ENCODE results near the gene ZNF791.

Gene ZNF791

GRCh38 chr19:12681074-12681987 lies 70.6 kb downstream of the ZNF791 start, which contains the start of gene DHPS:
DHPS (minus strand) TSS chr19:12681880; CDS start chr19:12681766, 114 bp downstream.
- H3K27ac Mint-ChIP-seq = peak within 1 kb of the TSS; percentile 97
- H3K36me3 Mint-ChIP-seq = peaks cover 24 to 31% of the 10 kb centered on the region in 2 donors
- H3K4me1 Mint-ChIP-seq = peaks cover 27 to 32% of the 10 kb centered on the region in 2 donors
- H3K9me3 Mint-ChIP-seq = no peaks in the 10 kb centered on the region
- H3K4me3 Mint-ChIP-seq = peak within 1 kb of the TSS; percentile 96 to 97
- peak; percentile 90 for DNase-seq
- peak; percentile 86 for ATAC-seq (replicated peaks)
- H3K27me3 Mint-ChIP-seq = no peaks in the 10 kb centered on the region
